IMR-90 (cell line): ENCODE results near the gene DUSP6. TPM values are rescaled to one million over a fixed set of nuclear protein-coding genes. Genes with fewer than 3 reads are reported as not detected.

Experiments
- ATAC-seq: fragments of 200-7000 bp; cut with Tn5 transposase; 2 replicates; pipeline ENCODE4 v1.9.1; 2020; ENCODE audit warnings: low read depth, mild to moderate bottlenecking, moderate library complexity
- BruUV-seq: library from RNA; stranded (reverse); fragments of 400-500 nt; replicated peaks from 2 replicates; lab custom pipeline; 2021; lab: Mats Ljungman, UMichigan
- CTCF ChIA-PET: fragments of 300-600 bp; formaldehyde crosslinking; extraction: SDS; loops from one replicate; lab custom pipeline; 2021; ENCODE audit warnings: antibody characterized with exemption; lab: Yijun Ruan, JAX
- POLR2A ChIA-PET: fragments of 300-600 bp; sonication (Branson Sonifier 250); formaldehyde crosslinking; loops from one replicate; lab custom pipeline; 2022; ENCODE audit warnings: antibody characterized with exemption; ENCODE audit not compliant: unreplicated experiment; lab: Charles Lee
- DNase-seq: peaks from one replicate; pipeline ENCODE4 v3.0.0; 2013
- H2AFZ ChIP-seq: replicated peaks from 2 replicates; pipeline ENCODE3; 2013; ENCODE audit warnings: low read length, mild to moderate bottlenecking; ENCODE audit not compliant: poor library complexity
- H2AK5ac ChIP-seq: 2 replicates; pipeline ENCODE4 v1.6.1; 2013; ENCODE audit warnings: low read depth, low read length, inconsistent platforms
- H2AK9ac ChIP-seq: replicated peaks from 2 replicates; pipeline ENCODE3; 2013; ENCODE audit warnings: mild to moderate bottlenecking, low read depth, low read length, moderate library complexity; ENCODE audit not compliant: poor library complexity
- H2BK120ac ChIP-seq: 2 replicates; pipeline ENCODE4 v1.6.1; 2013; ENCODE audit warnings: low read depth, low read length, inconsistent platforms
- H2BK15ac ChIP-seq: 3 replicates; pipeline ENCODE4 v1.6.1; 2013; ENCODE audit warnings: low read depth, low read length, inconsistent platforms
- H2BK20ac ChIP-seq: 2 replicates; pipeline ENCODE4 v1.6.1; 2013; ENCODE audit warnings: low read depth, mild to moderate bottlenecking, inconsistent platforms, low read length, moderate library complexity
- H2BK5ac ChIP-seq: 2 replicates; pipeline ENCODE4 v1.6.1; 2013; ENCODE audit warnings: mild to moderate bottlenecking, low read depth, low read length, inconsistent platforms; ENCODE audit not compliant: poor library complexity, severe bottlenecking
- H3K14ac ChIP-seq: replicated peaks from 2 replicates; pipeline ENCODE4 v1.6.1; 2013; ENCODE audit warnings: low read depth, low read length, inconsistent platforms
- H3K18ac ChIP-seq: 2 replicates; pipeline ENCODE4 v1.6.1; 2013; ENCODE audit warnings: low read depth, low read length, control low read depth
- H3K23ac ChIP-seq: 2 replicates; pipeline ENCODE4 v1.6.1; 2013; ENCODE audit warnings: low read depth, low read length, inconsistent platforms
- H3K27ac ChIP-seq: 2 replicates; pipeline ENCODE4 v1.5.1; 2013; ENCODE audit warnings: mild to moderate bottlenecking, control low read depth, low read length; ENCODE audit not compliant: insufficient read depth
- H3K27me3 ChIP-seq: 2 replicates; pipeline ENCODE4 v1.6.1; 2013; ENCODE audit warnings: low read length; ENCODE audit not compliant: control insufficient read depth, insufficient read depth
- H3K36me3 ChIP-seq: 2 replicates; pipeline ENCODE4 v1.6.1; 2013; ENCODE audit warnings: low read length, mixed read lengths; ENCODE audit not compliant: control insufficient read depth, insufficient read depth
- H3K4ac ChIP-seq: 2 replicates; pipeline ENCODE4 v1.6.1; 2013; ENCODE audit warnings: low read depth, low read length, inconsistent platforms
- H3K4me1 ChIP-seq: 2 replicates; pipeline ENCODE4 v1.6.1; 2013; ENCODE audit warnings: low read length, mixed read lengths; ENCODE audit not compliant: control insufficient read depth, insufficient read depth
- H3K4me2 ChIP-seq: 2 replicates; pipeline ENCODE4 v1.6.1; 2013; ENCODE audit warnings: low read depth, mild to moderate bottlenecking, control low read depth, low read length, moderate library complexity
- H3K4me3 ChIP-seq: 2 replicates; pipeline ENCODE4 v1.5.1; 2013; ENCODE audit warnings: low read depth, mild to moderate bottlenecking, control low read depth, low read length, moderate library complexity; ENCODE audit not compliant: insufficient read depth
- H3K56ac ChIP-seq: 2 replicates; pipeline ENCODE4 v1.6.1; 2013; ENCODE audit warnings: low read length, inconsistent platforms; ENCODE audit not compliant: insufficient read depth; ENCODE audit errors: extremely low read depth
- H3K79me1 ChIP-seq, 2 experiments: 2 replicates each; pipeline ENCODE4 v1.6.1; 2013; ENCODE audit warnings: low read length in 2 of 2, inconsistent platforms in 1 of 2, low read depth in 1 of 2
- H3K9ac ChIP-seq: 2 replicates; pipeline ENCODE4 v1.6.1; 2013; ENCODE audit warnings: low read depth, low read length, control low read depth
- H3K9me1 ChIP-seq: 2 replicates; pipeline ENCODE4 v1.6.1; 2013; ENCODE audit warnings: low read length, inconsistent platforms; ENCODE audit not compliant: insufficient read depth
- H3K9me3 ChIP-seq: 2 replicates; pipeline ENCODE4 v1.6.1; 2013; ENCODE audit warnings: low read length; ENCODE audit not compliant: control insufficient read depth, insufficient read depth
- H4K20me1 ChIP-seq: 2 replicates; pipeline ENCODE4 v1.6.1; 2013; ENCODE audit warnings: low read length, inconsistent platforms; ENCODE audit not compliant: insufficient read depth
- H4K5ac ChIP-seq: 2 replicates; pipeline ENCODE4 v1.6.1; 2013; ENCODE audit warnings: mild to moderate bottlenecking, low read depth, low read length, control low read depth
- H4K8ac ChIP-seq, 2 experiments: 2 replicates each; pipeline ENCODE4 v1.6.1; 2013; ENCODE audit warnings: low read depth in 2 of 2, low read length in 2 of 2, control low read depth in 1 of 2, inconsistent platforms in 1 of 2
- H4K91ac ChIP-seq: 2 replicates; pipeline ENCODE4 v1.6.1; 2013; ENCODE audit warnings: low read depth, low read length, inconsistent platforms; ENCODE audit not compliant: insufficient read depth
- BHLHE40 ChIP-seq: fragments of 150-350 bp; IDR thresholded peaks from 2 replicates; pipeline ENCODE4 v1.6.1; 2016; ENCODE audit warnings: mild to moderate bottlenecking, low read depth, low read length
- CHD1 ChIP-seq: IDR thresholded peaks from 2 replicates; pipeline ENCODE4 v1.6.1; 2012; ENCODE audit warnings: low read depth, low read length, improper control_type of control experiment
- FOS ChIP-seq: fragments of 150-350 bp; IDR thresholded peaks from 2 replicates; pipeline ENCODE4 v1.6.1; 2016; ENCODE audit warnings: low read depth, low read length
- RAD21 ChIP-seq: IDR thresholded peaks from 2 replicates; pipeline ENCODE4 v1.6.1; 2012; ENCODE audit warnings: low read length, improper control_type of control experiment
- RCOR1 ChIP-seq: IDR thresholded peaks from 2 replicates; pipeline ENCODE4 v1.6.1; 2012; ENCODE audit warnings: mild to moderate bottlenecking, low read length, improper control_type of control experiment; ENCODE audit not compliant: insufficient replicate concordance
- SMC3 ChIP-seq: fragments of 150-350 bp; IDR thresholded peaks from 2 replicates; pipeline ENCODE4 v1.6.1; 2016; ENCODE audit warnings: low read depth, mild to moderate bottlenecking, antibody characterized with exemption, low read length, moderate library complexity
- WGBS, 2 experiments: methylation state at CpG; one replicate each; pipeline versions ENCODE4 v1.1.5 to v1.1.7; 2013; ENCODE audit warnings: missing lambda C conversion rate in 2 of 2; ENCODE audit not compliant: insufficient read length in 1 of 2; ENCODE audit errors: extremely low coverage in 2 of 2; 5-methylcytosine and 5-hydroxymethylcytosine counted together
- dilution Hi-C: fragments of 300-500 bp; cut with HindIII; formaldehyde crosslinking; loops from one replicate; pipeline ENCODE4 v1.14.3; 2018; ENCODE audit warnings: low sequenced_read_pairs; ENCODE audit not compliant: unreplicated experiment
- in situ Hi-C: fragments of 300-500 bp; cut with MboI; formaldehyde crosslinking; loops from 3 replicates; pipeline ENCODE4 v1.14.3; 2019; ENCODE audit warnings: low sequenced_read_pairs, inconsistent platforms, mixed read lengths
- intact Hi-C: fragments of 100-400 bp; cut with micrococcal nuclease; formaldehyde crosslinking; loops from 2 replicates; pipeline ENCODE4 v1.10.0; 2022
- polyA plus RNA-seq, 3 experiments: library from polyadenylated mRNA; depleted of rRNA; stranded (reverse); fragments of >200 nt; gene quantifications; 2 replicates each; pipeline ENCODE4 v1.2.3, GENCODE V29; 2012; ENCODE audit warnings: low replicate concordance in 1 of 3
- total RNA-seq: library from RNA; depleted of rRNA; stranded (reverse); fragments of >200 nt; gene quantifications from 2 replicates; pipeline ENCODE4 v1.2.3, GENCODE V29; 2012
- TF ChIP-seq, protein P1 (sequence below): fragments of 150-350 bp; IDR thresholded peaks from 2 replicates; pipeline ENCODE4 v1.6.1; 2017; ENCODE audit warnings: mild to moderate bottlenecking, antibody characterized with exemption, low read length, low read depth
- TF ChIP-seq, protein P2 (sequence below): conservative IDR thresholded peaks from 2 replicates; pipeline ENCODE4 v1.5.1; 2012; ENCODE audit warnings: mild to moderate bottlenecking, low read depth, low read length, improper control_type of control experiment
- TF ChIP-seq, protein P3 (sequence below): fragments of 150-350 bp; IDR thresholded peaks from 2 replicates; pipeline ENCODE4 v1.6.1; 2016; ENCODE audit warnings: low read depth, mild to moderate bottlenecking, low read length, moderate library complexity, borderline replicate concordance

DUSP6 gene
- total and polyA plus RNA-seq, 2 of the 4 experiments (the other 2 are of a cell fraction) = 38.5 to 70.1 TPM

GRCh38 chr12:89323568-89324218 is 28.6 kb downstream of the DUSP6 start:
- H3K27ac ChIP-seq = no peak overlapping the region

More at GRCh38 chr12:89323568-89324218, 28.6 kb downstream of the DUSP6 start:
- H3K36me3 ChIP-seq = no peaks in the 10 kb centered on the region
- H3K79me1 ChIP-seq = no peaks in the 10 kb centered on the region
- H3K9ac ChIP-seq = no peak overlapping the region
- no peak overlapping the region for H2AFZ ChIP-seq
- H3K14ac ChIP-seq = no peak overlapping the region
- CTCF ChIA-PET = no interaction called here
- no TSS peak for BruUV-seq
- no peak overlapping the region for H2BK120ac ChIP-seq
- no peak overlapping the region for H2BK5ac ChIP-seq
- dilution Hi-C loops (no loop called here), in situ Hi-C loops (no loop called here), intact Hi-C loops (no loop called here)
- no peak for TF ChIP-seq RCOR1
- TF ChIP-seq BHLHE40 = no peak
- TF ChIP-seq FOS = no peak
- no peak for TF ChIP-seq SMC3
- TF ChIP-seq, protein P1, sequence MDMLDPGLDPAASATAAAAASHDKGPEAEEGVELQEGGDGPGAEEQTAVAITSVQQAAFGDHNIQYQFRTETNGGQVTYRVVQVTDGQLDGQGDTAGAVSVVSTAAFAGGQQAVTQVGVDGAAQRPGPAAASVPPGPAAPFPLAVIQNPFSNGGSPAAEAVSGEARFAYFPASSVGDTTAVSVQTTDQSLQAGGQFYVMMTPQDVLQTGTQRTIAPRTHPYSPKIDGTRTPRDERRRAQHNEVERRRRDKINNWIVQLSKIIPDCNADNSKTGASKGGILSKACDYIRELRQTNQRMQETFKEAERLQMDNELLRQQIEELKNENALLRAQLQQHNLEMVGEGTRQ = no peak
- no peak for TF ChIP-seq RAD21
- TF ChIP-seq CHD1 = no peak
- TF ChIP-seq, protein P2, sequence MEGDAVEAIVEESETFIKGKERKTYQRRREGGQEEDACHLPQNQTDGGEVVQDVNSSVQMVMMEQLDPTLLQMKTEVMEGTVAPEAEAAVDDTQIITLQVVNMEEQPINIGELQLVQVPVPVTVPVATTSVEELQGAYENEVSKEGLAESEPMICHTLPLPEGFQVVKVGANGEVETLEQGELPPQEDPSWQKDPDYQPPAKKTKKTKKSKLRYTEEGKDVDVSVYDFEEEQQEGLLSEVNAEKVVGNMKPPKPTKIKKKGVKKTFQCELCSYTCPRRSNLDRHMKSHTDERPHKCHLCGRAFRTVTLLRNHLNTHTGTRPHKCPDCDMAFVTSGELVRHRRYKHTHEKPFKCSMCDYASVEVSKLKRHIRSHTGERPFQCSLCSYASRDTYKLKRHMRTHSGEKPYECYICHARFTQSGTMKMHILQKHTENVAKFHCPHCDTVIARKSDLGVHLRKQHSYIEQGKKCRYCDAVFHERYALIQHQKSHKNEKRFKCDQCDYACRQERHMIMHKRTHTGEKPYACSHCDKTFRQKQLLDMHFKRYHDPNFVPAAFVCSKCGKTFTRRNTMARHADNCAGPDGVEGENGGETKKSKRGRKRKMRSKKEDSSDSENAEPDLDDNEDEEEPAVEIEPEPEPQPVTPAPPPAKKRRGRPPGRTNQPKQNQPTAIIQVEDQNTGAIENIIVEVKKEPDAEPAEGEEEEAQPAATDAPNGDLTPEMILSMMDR = no peak
- TF ChIP-seq, protein P3, sequence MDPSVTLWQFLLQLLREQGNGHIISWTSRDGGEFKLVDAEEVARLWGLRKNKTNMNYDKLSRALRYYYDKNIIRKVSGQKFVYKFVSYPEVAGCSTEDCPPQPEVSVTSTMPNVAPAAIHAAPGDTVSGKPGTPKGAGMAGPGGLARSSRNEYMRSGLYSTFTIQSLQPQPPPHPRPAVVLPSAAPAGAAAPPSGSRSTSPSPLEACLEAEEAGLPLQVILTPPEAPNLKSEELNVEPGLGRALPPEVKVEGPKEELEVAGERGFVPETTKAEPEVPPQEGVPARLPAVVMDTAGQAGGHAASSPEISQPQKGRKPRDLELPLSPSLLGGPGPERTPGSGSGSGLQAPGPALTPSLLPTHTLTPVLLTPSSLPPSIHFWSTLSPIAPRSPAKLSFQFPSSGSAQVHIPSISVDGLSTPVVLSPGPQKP = no peak
- POLR2A ChIA-PET = no interaction called here
- DNase-seq (no peak), ATAC-seq (no peak)
- H4K5ac ChIP-seq = no peak overlapping the region
- no peak overlapping the region for H3K56ac ChIP-seq
- H2BK20ac ChIP-seq = no peak overlapping the region
- no peak overlapping the region for H2AK5ac ChIP-seq
- no peak overlapping the region for H3K4me3 ChIP-seq
- H3K9me1 ChIP-seq = no peaks in the 10 kb centered on the region
- no peak overlapping the region for H3K4me2 ChIP-seq
- 100% methylated on average over 1 of the region's 3 CpGs; no CpG with 5 or more reads in 1 of the 2 experiments for WGBS, 2 experiments
- no peak overlapping the region for H4K91ac ChIP-seq
- H4K20me1 ChIP-seq = no peaks in the 10 kb centered on the region
- H2AK9ac ChIP-seq = no peak overlapping the region
- no peaks in the 10 kb centered on the region for H3K27me3 ChIP-seq
- H2BK15ac ChIP-seq = no peak overlapping the region
- H3K4me1 ChIP-seq = 0 out of 2 replicates have a peak, but pooled peaks cover 1% of the 10 kb centered on the region
- H4K8ac ChIP-seq = no peak overlapping the region
- no peak overlapping the region for H3K18ac ChIP-seq
- H3K23ac ChIP-seq = no peak overlapping the region
- H3K9me3 ChIP-seq = no peaks in the 10 kb centered on the region
- H3K4ac ChIP-seq = no peak overlapping the region
